ENCODE results near the gene EVL. TPM values are rescaled to one million over a fixed set of nuclear protein-coding genes. Genes with fewer than 3 reads are reported as not detected.

EVL gene
- total RNA-seq, 2 donors from 2014 or later, result 41.5 to 42.0 TPM

DNA sequence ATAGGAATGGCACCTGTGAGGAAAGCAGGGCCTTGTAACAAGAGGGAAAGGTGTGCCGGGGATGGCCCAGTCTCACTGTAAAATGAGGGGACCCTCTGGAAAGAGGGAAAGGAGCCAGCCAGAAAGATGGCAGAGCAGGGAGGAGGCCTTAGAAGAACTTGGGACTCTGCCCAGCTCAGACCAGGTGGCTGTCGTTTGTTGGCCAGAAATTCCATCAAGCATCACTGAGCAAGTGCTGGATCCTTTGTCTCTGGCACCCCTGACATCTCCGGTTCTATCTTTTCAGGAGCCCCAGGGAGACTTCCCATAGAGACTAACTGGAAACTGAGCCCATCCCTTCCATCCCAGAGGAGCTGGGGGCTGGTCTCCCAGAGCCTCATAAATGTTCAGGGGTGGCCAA is 50.9 kb downstream of the EVL start:
- Histone ChIP-seq H3K27ac (no peak overlapping the region), H3K9me3 (no peaks in the 10 kb centered on the region), H3K4me1 (peaks cover 0 to 4% of the 10 kb centered on the region in 2 donors), H3K27me3 (no peaks in the 10 kb centered on the region), H3K4me3 (no peak overlapping the region), H3K36me3 (no peaks in the 10 kb centered on the region)
- TF ChIP-seq, protein P1, sequence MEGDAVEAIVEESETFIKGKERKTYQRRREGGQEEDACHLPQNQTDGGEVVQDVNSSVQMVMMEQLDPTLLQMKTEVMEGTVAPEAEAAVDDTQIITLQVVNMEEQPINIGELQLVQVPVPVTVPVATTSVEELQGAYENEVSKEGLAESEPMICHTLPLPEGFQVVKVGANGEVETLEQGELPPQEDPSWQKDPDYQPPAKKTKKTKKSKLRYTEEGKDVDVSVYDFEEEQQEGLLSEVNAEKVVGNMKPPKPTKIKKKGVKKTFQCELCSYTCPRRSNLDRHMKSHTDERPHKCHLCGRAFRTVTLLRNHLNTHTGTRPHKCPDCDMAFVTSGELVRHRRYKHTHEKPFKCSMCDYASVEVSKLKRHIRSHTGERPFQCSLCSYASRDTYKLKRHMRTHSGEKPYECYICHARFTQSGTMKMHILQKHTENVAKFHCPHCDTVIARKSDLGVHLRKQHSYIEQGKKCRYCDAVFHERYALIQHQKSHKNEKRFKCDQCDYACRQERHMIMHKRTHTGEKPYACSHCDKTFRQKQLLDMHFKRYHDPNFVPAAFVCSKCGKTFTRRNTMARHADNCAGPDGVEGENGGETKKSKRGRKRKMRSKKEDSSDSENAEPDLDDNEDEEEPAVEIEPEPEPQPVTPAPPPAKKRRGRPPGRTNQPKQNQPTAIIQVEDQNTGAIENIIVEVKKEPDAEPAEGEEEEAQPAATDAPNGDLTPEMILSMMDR (IDR thresholded peaks at IDR 0.05), result no peak
- DNase-seq (ENCODE audit: low spot score), result no peak

DNA sequence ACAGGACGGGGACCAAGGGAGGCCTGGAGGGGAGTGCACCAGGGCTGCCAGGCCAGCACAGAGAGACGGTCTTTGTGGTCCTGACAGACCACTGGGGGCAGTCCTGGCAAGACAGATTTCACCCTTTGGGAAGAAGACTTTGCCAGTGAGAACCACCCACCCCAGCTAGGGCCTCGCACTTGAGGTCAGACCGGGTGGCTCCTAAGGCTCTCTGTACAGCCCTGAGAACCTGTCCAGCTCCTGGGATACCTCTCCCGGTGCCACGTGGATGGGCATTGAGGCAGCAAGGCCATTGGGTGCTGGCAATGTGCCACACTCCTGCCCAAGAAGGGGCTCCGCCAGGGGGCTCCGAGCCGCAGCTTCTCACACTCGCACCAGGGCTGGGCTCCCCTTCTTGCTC is 51.8 kb downstream of the EVL start:
- DNase-seq (ENCODE audit: low spot score), result no peak
- Histone ChIP-seq H3K4me3 (no peak overlapping the region), H3K27me3 (no peaks in the 10 kb centered on the region), H3K27ac (no peak overlapping the region), H3K36me3 (no peaks in the 10 kb centered on the region), H3K9me3 (no peaks in the 10 kb centered on the region), H3K4me1 (peaks cover 0 to 4% of the 10 kb centered on the region in 2 donors)
- TF ChIP-seq, protein P1 (IDR thresholded peaks at IDR 0.05), result no peak

DNA sequence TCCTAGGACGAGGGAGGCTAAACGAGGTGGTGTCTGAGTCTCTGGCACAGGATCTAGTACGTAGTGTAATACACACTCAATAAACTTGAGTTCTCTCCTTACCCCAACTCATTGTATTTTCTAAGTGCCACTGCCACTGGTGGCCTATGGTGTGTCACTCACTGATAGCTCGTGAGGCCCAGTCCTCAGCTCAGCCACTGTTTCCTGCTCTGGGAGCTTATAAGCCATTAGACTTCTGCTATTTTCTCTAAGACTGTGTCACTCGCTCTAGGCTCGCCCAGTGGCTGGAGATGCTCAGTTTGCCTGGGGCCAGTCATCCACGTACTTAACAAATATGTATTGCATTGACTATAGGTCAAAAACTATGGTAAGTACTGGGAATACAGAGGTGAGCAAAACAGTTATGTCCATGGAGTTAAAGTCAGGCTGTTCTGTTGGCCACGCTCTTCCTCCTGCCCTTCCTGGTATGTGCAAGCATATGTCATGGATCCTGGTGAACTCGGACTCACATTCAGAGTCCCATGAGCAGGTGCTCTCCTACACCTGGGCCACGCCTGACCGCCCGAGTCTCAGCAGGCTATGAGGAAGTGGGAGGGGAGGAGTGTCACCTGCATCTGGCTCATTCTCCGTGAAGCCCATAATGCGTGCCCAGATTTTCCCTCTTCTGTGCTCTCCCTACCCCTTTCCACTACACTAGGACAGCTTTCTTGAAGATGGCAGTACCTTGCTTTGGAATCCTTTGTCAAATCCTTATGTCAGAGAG is 52.6 kb downstream of the EVL start:
- TF ChIP-seq, protein P1 (IDR thresholded peaks at IDR 0.05), result no peak
- DNase-seq (ENCODE audit: low spot score), result no peak
- no peak overlapping the region for H3K27ac ChIP-seq
- no peaks in the 10 kb centered on the region for H3K9me3 ChIP-seq
- H3K36me3 ChIP-seq, result no peaks in the 10 kb centered on the region
- H3K4me1 ChIP-seq, result no peaks in the 10 kb centered on the region
- no peak overlapping the region for H3K4me3 ChIP-seq
- no peaks in the 10 kb centered on the region for H3K27me3 ChIP-seq

DNA sequence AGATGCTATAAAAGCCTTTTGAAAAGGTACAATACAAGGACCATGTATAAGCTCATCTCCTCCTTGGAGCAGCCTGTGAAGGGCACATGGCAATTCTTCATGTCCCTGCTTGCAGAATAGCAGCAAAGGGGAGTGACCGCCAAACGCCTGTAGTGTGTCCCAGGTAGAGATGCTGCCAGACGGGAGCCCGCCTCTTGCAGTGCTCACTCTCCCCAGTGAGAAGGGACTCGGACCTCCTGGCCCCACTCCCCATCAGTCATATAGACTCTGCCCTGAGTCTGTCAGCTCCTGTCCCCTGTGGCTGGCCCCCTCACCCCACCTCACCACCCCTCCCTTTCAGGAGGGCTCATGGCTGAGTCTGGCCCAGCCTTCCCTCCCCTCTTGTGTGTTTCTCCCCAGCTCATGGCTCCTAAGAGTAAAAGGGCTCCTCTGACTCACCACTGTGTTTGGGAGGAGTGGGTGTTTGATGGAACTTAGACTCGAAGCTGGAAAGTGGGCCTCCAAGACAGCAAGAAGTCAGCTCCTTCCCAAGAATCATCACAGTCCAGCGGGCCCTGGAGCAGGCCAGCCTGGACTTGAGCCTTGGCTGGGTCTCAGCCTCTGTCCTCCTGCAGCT is 53.3 kb downstream of the EVL start:
- DNase-seq (ENCODE audit: low spot score), result no peak
- no peaks in the 10 kb centered on the region for H3K4me1 ChIP-seq
- TF ChIP-seq, protein P1 (IDR thresholded peaks at IDR 0.05), result no peak
- H3K27me3 ChIP-seq, result no peaks in the 10 kb centered on the region
- no peaks in the 10 kb centered on the region for H3K9me3 ChIP-seq
- no peaks in the 10 kb centered on the region for H3K36me3 ChIP-seq
- H3K4me3 ChIP-seq, result no peak overlapping the region
- no peak overlapping the region for H3K27ac ChIP-seq

DNA sequence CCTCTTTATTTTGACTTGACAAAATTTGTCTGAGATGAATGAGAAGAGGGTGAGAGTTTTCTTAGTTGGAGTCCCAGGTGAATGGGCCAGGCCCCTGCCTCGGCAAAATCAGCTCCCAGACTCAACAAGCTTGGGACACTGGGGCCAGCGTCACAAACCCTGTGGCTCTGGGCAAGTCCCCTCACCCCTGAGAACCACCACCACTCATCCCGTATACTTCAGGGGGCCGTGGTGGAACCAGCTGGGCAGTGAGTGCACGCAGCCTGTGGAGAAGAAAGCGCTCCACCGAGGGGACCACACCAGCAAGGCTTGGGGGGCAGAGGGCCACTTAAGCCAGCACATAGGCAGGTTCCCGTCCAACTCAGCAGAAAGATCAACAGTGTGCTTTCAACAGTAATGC is 54.0 kb downstream of the EVL start:
- peaks cover 2% of the 10 kb centered on the region for H3K36me3 ChIP-seq
- no peaks in the 10 kb centered on the region for H3K27me3 ChIP-seq
- H3K9me3 ChIP-seq, result no peaks in the 10 kb centered on the region
- no peaks in the 10 kb centered on the region for H3K4me1 ChIP-seq
- no peak overlapping the region for H3K27ac ChIP-seq
- TF ChIP-seq, protein P1 (IDR thresholded peaks at IDR 0.05), result no peak
- DNase-seq (ENCODE audit: low spot score), result no peak
- no peak overlapping the region for H3K4me3 ChIP-seq

Data from right atrium auricular region (tissue), 2 donors.